GM18858 (cell line): ENCODE results near the gene CD248.
"Not testable (repeated sequence)": the region's sequence is repeated elsewhere in the genome, so short reads cannot be mapped to it uniquely, and the experiment has no call there.

Experiments
- ATAC-seq: cut with Tn5 transposase; IDR thresholded peaks from one replicate; pipeline ENCODE4 v1.9.1; 2021; ENCODE audit not compliant: unreplicated experiment

CD248 gene

GRCh38 chr11:66328302-66329144, 11.7 kb upstream of the CD248 start:
- ATAC-seq: no peak

- no peak for ATAC-seq
Measured at GRCh38 chr11:66328031-66328301, 11.1 kb upstream of the CD248 start.

- ATAC-seq: no peak
Measured at GRCh38 chr11:66327171-66328030, 10.6 kb upstream of the CD248 start.

GRCh38 chr11:66326261-66327111, 9.6 kb upstream of the CD248 start:
- ATAC-seq: no peak

GRCh38 chr11:66325263-66325671, 8.4 kb upstream of the CD248 start:
- no peak for ATAC-seq

- no peak for ATAC-seq
Measured at GRCh38 chr11:66324664-66325063, 7.8 kb upstream of the CD248 start.

- no peak for ATAC-seq
Measured at GRCh38 chr11:66323684-66324083, 6.8 kb upstream of the CD248 start.

- no peak for ATAC-seq
Measured at GRCh38 chr11:66322732-66323427, 6.0 kb upstream of the CD248 start.

GRCh38 chr11:66321606-66322005, 4.8 kb upstream of the CD248 start:
- no peak for ATAC-seq

GRCh38 chr11:66320748-66321147, 3.9 kb upstream of the CD248 start:
- ATAC-seq: not testable (repeated sequence)

GRCh38 chr11:66320289-66320688, 3.4 kb upstream of the CD248 start:
- not testable (repeated sequence) for ATAC-seq

GRCh38 chr11:66318600-66318970, 1.7 kb upstream of the CD248 start:
- ATAC-seq: no peak

- ATAC-seq: no peak
Measured at GRCh38 chr11:66317723-66318599, 1.1 kb upstream of the CD248 start.

GRCh38 chr11:66317322-66317722, 478 bp upstream of the CD248 start:
- no peak for ATAC-seq

- no peak for ATAC-seq
Measured at GRCh38 chr11:66315921-66316811, 678 bp downstream of the CD248 start.

- ATAC-seq: no peak
Measured at GRCh38 chr11:66315498-66315885, 1.4 kb downstream of the CD248 start.

- ATAC-seq: no peak
Measured at GRCh38 chr11:66314561-66315497, 2.0 kb downstream of the CD248 start.

- no peak for ATAC-seq
Measured at GRCh38 chr11:66314186-66314501, 2.7 kb downstream of the CD248 start.
